ENCODE results near the gene GPC5. TPM values are rescaled to one million over a fixed set of nuclear protein-coding genes. Genes with fewer than 3 reads are reported as not detected.

Gene GPC5
- 0.19 and 2.9 TPM in 2 replicates for total RNA-seq

GRCh38 chr13:91398413-91399188 lies at the start of gene GPC5:
GPC5 (plus strand) TSS chr13:91398621.

Small RNA genes within 50 kb of the gene (small RNA-seq; reads per million reads assigned to genes)
- gene AL356737.1 (not detected), gene FABP5P4 (not detected), gene MIR548AS (not detected), gene RNU4ATAC3P (not detected)

Other genes with a start within 250 kb of the GPC5 start
- gene MIR17HG, start 50.9 kb upstream of the GPC5 start, total RNA-seq = 7.5 and 11.9 TPM in 2 replicates